WTC11 (cell line): ENCODE data around the gene MDH2. TPM values are rescaled to one million over a fixed set of nuclear protein-coding genes. Genes with fewer than 3 reads are reported as not detected.

ENCODE experiments used
- ATAC-seq: fragments of 200-7000 bp; cut with Tn5 transposase; 2 replicates; pipeline ENCODE4 v1.10.0; 2021; ENCODE audit warnings: mild to moderate bottlenecking, moderate library complexity
- CTCF ChIA-PET: fragments of 300-600 bp; sonication (Branson Sonifier 250); formaldehyde crosslinking; loops from one replicate; lab custom pipeline; 2021; ENCODE audit warnings: antibody characterized with exemption; lab: Charles Lee
- POLR2A ChIA-PET: fragments of 350-600 bp; sonication (Branson Sonifier 250); formaldehyde crosslinking; loops from one replicate; lab custom pipeline; 2021; ENCODE audit warnings: antibody characterized with exemption; lab: Charles Lee
- DNase-seq: peaks from one replicate; pipeline ENCODE4 v3.0.0; 2021; ENCODE audit warnings: low spot score
- H3K27ac Mint-ChIP-seq: 2 replicates; pipeline ENCODE4 v1.8.0; 2021; ENCODE audit warnings: mixed read lengths
- H3K27me3 Mint-ChIP-seq: 2 replicates; pipeline ENCODE4 v1.8.0; 2021; ENCODE audit warnings: low read depth, mild to moderate bottlenecking, moderate library complexity, mixed read lengths
- H3K36me3 Mint-ChIP-seq: 2 replicates; pipeline ENCODE4 v1.8.0; 2021; ENCODE audit warnings: mixed read lengths
- H3K4me1 Mint-ChIP-seq: 2 replicates; pipeline ENCODE4 v1.8.0; 2022; ENCODE audit warnings: mixed read lengths
- H3K4me3 Mint-ChIP-seq: 2 replicates; pipeline ENCODE4 v1.8.0; 2021; ENCODE audit warnings: mild to moderate bottlenecking, moderate library complexity, mixed read lengths
- H3K9me3 Mint-ChIP-seq: 2 replicates; pipeline ENCODE4 v1.8.0; 2021; ENCODE audit warnings: mixed read lengths
- CREM ChIP-seq: sonication (generic); formaldehyde crosslinking; IDR thresholded peaks from 2 replicates; pipeline ENCODE4 v1.8.1; 2022; ENCODE audit warnings: mild to moderate bottlenecking, missing genetic modification reagents, moderate library complexity
- FOXJ3 ChIP-seq: sonication (generic); formaldehyde crosslinking; IDR thresholded peaks from 2 replicates; pipeline ENCODE4 v1.9.0; 2021; ENCODE audit warnings: missing genetic modification reagents, mild to moderate bottlenecking, borderline replicate concordance
- FOXP1 ChIP-seq: sonication (generic); formaldehyde crosslinking; IDR thresholded peaks from 2 replicates; pipeline ENCODE4 v1.8.0; 2022; ENCODE audit warnings: missing genetic modification reagents, mild to moderate bottlenecking, moderate library complexity, borderline replicate concordance
- GRHL2 ChIP-seq: fragments of 250-450 bp; sonication (Bioruptor Pico); IDR thresholded peaks from 2 replicates; pipeline ENCODE4 v1.8.0; 2022; ENCODE audit warnings: mild to moderate bottlenecking, moderate library complexity; ENCODE audit not compliant: insufficient replicate concordance, severe bottlenecking
- NFATC4 ChIP-seq: fragments of 250-450 bp; sonication (Bioruptor Pico); IDR thresholded peaks from 2 replicates; pipeline ENCODE4 v1.9.0; 2021; ENCODE audit warnings: mild to moderate bottlenecking
- NFYB ChIP-seq: sonication (generic); formaldehyde crosslinking; conservative IDR thresholded peaks from 2 replicates; pipeline ENCODE4 v1.8.0; 2022; ENCODE audit warnings: low read depth, missing genetic modification reagents
- NR1H2 ChIP-seq: sonication (generic); formaldehyde crosslinking; IDR thresholded peaks from 2 replicates; pipeline ENCODE4 v1.9.0; 2021; ENCODE audit warnings: mild to moderate bottlenecking, moderate library complexity, missing genetic modification reagents
- NR3C1 ChIP-seq: sonication (generic); formaldehyde crosslinking; conservative IDR thresholded peaks from 2 replicates; pipeline ENCODE4 v1.8.1; 2023; ENCODE audit warnings: low read depth, mild to moderate bottlenecking, missing genetic modification reagents
- OVOL2 ChIP-seq: fragments of 250-450 bp; sonication (Bioruptor Pico); IDR thresholded peaks from 2 replicates; pipeline ENCODE4 v1.9.0; 2021; ENCODE audit warnings: mild to moderate bottlenecking, borderline replicate concordance
- RELA ChIP-seq: sonication (generic); formaldehyde crosslinking; IDR thresholded peaks from 2 replicates; pipeline ENCODE4 v1.8.1; 2022; ENCODE audit warnings: missing genetic modification reagents, mild to moderate bottlenecking, borderline replicate concordance
- SOX15 ChIP-seq: fragments of 250-450 bp; sonication (Bioruptor Pico); IDR thresholded peaks from 2 replicates; pipeline ENCODE4 v1.9.0; 2021; ENCODE audit warnings: mild to moderate bottlenecking
- SP1 ChIP-seq: sonication (generic); formaldehyde crosslinking; conservative IDR thresholded peaks from 2 replicates; pipeline ENCODE4 v1.8.1; 2022; ENCODE audit warnings: missing genetic modification reagents
- ZNF138 ChIP-seq: sonication (generic); formaldehyde crosslinking; conservative IDR thresholded peaks from 2 replicates; pipeline ENCODE4 v1.8.1; 2022; ENCODE audit warnings: mild to moderate bottlenecking, moderate library complexity, missing genetic modification reagents
- ZNF671 ChIP-seq: fragments of 250-450 bp; sonication (Bioruptor Pico); IDR thresholded peaks from 2 replicates; pipeline ENCODE4 v1.8.0; 2021; ENCODE audit warnings: mild to moderate bottlenecking
- total RNA-seq: library from RNA; stranded (reverse); gene quantifications from 3 replicates; pipeline ENCODE4 v1.2.3, GENCODE V29; 2021
- TF ChIP-seq, protein P1 (sequence below): sonication (generic); formaldehyde crosslinking; IDR thresholded peaks from 2 replicates; pipeline ENCODE4 v1.8.1; 2023; ENCODE audit warnings: mild to moderate bottlenecking, missing genetic modification reagents, moderate library complexity
- TF ChIP-seq, protein P2 (sequence below): sonication (generic); formaldehyde crosslinking; IDR thresholded peaks from 2 replicates; pipeline ENCODE4 v1.8.0; 2023; ENCODE audit warnings: missing genetic modification reagents, mild to moderate bottlenecking, borderline replicate concordance
- TF ChIP-seq, protein P3 (sequence below): sonication (generic); formaldehyde crosslinking; IDR thresholded peaks from 2 replicates; pipeline ENCODE4 v1.8.0; 2022; ENCODE audit warnings: mild to moderate bottlenecking, missing genetic modification reagents
- TF ChIP-seq, protein P4 (sequence below): fragments of 250-450 bp; sonication (Bioruptor Pico); IDR thresholded peaks from 2 replicates; pipeline ENCODE4 v1.9.0; 2021; ENCODE audit warnings: mild to moderate bottlenecking

The MDH2 gene
- total RNA-seq, 1 experiment from 2014 or later = 333 TPM

DNA sequence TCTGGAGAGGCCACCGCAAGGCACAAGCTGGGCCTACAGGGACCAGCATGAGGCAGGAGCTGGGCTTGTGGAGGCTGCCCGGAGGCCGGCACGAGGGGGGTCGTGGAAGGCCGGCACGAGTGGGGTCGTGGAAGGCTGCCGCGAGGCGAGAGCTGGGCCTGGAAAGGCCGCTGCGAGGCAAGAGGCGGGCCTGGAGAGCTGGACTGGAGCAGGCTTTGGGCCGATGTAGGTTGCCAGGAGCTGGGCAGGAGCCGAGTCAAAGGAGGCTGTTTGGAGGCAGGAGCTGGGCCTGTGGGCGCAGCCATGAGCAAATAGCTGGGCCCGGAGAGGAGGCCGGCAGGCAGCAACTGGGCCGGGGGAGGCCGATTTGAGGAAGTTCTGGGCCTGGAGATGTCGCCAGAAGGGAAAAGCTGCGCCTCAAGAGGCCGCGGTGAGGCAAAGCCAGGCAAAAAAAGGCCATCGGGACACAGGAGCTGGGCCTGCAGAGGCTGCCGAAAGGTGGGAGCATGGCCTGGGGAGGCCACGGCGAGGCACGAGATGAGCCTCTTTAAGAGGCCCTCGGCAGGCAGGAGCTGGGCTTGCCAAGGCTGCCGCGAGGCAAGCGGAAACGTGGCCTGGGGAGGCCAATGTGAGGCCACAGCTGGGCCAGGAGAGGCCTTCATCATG is 26.5 kb downstream of the MDH2 start:
- Mint-ChIP-seq H3K27ac (no peak overlapping the region), H3K4me1 (no peaks in the 10 kb centered on the region; the same call in 1 of the 2 replicates), H3K4me3 (no peak overlapping the region), H3K9me3 (no peaks in the 10 kb centered on the region), H3K27me3 (no peaks in the 10 kb centered on the region; the same call in 1 of the 2 replicates), H3K36me3 (no peaks in the 10 kb centered on the region)
- TF ChIP-seq OVOL2 (CRISPR knock-in tag) (no peak), FOXJ3 (CRISPR knock-in tag) (no peak), GRHL2 (no peak), CREM (CRISPR knock-in tag) (no peak), SOX15 (CRISPR knock-in tag) (no peak), ZNF138 (CRISPR knock-in tag) (no peak), RELA (CRISPR knock-in tag) (no peak), FOXP1 (CRISPR knock-in tag) (no peak), SP1 (CRISPR knock-in tag) (no peak), NFATC4 (CRISPR knock-in tag) (no peak), NFYB (CRISPR knock-in tag) (no peak), NR1H2 (CRISPR knock-in tag) (no peak), NR3C1 (CRISPR knock-in tag) (no peak), ZNF671 (no peak)
- TF ChIP-seq, protein P1, sequence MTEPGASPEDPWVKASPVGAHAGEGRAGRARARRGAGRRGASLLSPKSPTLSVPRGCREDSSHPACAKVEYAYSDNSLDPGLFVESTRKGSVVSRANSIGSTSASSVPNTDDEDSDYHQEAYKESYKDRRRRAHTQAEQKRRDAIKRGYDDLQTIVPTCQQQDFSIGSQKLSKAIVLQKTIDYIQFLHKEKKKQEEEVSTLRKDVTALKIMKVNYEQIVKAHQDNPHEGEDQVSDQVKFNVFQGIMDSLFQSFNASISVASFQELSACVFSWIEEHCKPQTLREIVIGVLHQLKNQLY (CRISPR knock-in tag) = no peak
- TF ChIP-seq, protein P2, sequence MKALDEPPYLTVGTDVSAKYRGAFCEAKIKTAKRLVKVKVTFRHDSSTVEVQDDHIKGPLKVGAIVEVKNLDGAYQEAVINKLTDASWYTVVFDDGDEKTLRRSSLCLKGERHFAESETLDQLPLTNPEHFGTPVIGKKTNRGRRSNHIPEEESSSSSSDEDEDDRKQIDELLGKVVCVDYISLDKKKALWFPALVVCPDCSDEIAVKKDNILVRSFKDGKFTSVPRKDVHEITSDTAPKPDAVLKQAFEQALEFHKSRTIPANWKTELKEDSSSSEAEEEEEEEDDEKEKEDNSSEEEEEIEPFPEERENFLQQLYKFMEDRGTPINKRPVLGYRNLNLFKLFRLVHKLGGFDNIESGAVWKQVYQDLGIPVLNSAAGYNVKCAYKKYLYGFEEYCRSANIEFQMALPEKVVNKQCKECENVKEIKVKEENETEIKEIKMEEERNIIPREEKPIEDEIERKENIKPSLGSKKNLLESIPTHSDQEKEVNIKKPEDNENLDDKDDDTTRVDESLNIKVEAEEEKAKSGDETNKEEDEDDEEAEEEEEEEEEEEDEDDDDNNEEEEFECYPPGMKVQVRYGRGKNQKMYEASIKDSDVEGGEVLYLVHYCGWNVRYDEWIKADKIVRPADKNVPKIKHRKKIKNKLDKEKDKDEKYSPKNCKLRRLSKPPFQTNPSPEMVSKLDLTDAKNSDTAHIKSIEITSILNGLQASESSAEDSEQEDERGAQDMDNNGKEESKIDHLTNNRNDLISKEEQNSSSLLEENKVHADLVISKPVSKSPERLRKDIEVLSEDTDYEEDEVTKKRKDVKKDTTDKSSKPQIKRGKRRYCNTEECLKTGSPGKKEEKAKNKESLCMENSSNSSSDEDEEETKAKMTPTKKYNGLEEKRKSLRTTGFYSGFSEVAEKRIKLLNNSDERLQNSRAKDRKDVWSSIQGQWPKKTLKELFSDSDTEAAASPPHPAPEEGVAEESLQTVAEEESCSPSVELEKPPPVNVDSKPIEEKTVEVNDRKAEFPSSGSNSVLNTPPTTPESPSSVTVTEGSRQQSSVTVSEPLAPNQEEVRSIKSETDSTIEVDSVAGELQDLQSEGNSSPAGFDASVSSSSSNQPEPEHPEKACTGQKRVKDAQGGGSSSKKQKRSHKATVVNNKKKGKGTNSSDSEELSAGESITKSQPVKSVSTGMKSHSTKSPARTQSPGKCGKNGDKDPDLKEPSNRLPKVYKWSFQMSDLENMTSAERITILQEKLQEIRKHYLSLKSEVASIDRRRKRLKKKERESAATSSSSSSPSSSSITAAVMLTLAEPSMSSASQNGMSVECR (CRISPR knock-in tag) = no peak
- TF ChIP-seq, protein P3, sequence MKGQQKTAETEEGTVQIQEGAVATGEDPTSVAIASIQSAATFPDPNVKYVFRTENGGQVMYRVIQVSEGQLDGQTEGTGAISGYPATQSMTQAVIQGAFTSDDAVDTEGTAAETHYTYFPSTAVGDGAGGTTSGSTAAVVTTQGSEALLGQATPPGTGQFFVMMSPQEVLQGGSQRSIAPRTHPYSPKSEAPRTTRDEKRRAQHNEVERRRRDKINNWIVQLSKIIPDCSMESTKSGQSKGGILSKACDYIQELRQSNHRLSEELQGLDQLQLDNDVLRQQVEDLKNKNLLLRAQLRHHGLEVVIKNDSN (CRISPR knock-in tag) = no peak
- TF ChIP-seq, protein P4, sequence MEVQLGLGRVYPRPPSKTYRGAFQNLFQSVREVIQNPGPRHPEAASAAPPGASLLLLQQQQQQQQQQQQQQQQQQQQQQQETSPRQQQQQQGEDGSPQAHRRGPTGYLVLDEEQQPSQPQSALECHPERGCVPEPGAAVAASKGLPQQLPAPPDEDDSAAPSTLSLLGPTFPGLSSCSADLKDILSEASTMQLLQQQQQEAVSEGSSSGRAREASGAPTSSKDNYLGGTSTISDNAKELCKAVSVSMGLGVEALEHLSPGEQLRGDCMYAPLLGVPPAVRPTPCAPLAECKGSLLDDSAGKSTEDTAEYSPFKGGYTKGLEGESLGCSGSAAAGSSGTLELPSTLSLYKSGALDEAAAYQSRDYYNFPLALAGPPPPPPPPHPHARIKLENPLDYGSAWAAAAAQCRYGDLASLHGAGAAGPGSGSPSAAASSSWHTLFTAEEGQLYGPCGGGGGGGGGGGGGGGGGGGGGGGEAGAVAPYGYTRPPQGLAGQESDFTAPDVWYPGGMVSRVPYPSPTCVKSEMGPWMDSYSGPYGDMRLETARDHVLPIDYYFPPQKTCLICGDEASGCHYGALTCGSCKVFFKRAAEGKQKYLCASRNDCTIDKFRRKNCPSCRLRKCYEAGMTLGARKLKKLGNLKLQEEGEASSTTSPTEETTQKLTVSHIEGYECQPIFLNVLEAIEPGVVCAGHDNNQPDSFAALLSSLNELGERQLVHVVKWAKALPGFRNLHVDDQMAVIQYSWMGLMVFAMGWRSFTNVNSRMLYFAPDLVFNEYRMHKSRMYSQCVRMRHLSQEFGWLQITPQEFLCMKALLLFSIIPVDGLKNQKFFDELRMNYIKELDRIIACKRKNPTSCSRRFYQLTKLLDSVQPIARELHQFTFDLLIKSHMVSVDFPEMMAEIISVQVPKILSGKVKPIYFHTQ (CRISPR knock-in tag) = no peak
- ChIA-PET CTCF (interaction anchor here (0.5 to 3.1 kb wide), 18 partner anchors 8 to 240 kb away, joined by 3 to 13 read pairs (median 5); partner anchors contain the start of genes MDH2 and STYXL1), POLR2A (interaction anchor here (1.0 to 1.5 kb wide), 2 partner anchors 89 to 138 kb away, joined by 4 to 6 read pairs; no protein-coding TSS in a partner anchor)
- ATAC-seq = no peak
- no peak for DNase-seq
